Measurements from ENCODE around the gene COQ7.

Gene COQ7

DNA sequence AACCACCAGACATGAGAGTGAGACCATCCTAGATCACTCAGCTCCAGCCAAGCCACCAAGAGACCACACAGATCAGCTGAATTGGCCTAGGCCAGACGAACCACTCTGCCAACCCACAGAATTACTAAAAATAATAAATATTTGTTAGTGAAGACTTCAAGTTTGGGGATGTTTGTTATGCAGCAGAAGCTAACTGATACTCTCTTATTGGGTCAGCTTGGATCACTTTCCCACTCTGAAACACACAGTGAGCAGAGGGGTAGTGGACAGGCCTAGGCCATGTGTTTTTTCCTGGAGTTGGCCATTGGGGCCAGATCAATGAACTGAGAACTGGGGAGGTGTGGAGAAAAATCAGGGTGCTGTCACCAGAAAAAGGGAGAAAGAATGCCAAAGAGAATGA lies 30.8 kb downstream of the COQ7 start:
- Histone ChIP-seq H4K20me1 (ENCODE audit: low read depth, low read length) (no peaks in the 10 kb centered on the region), H3K9ac (ENCODE audit: low read length) (no peak overlapping the region), H3K27me3 (ENCODE audit: low read length) (no peaks in the 10 kb centered on the region), H3F3A (ENCODE audit: insufficient read depth) (no peaks in the 10 kb centered on the region), H2AFZ (ENCODE audit: low read depth, low read length, severe bottlenecking) (no peak overlapping the region), H3K9me3 (ENCODE audit: insufficient read depth, low read length) (no peaks in the 10 kb centered on the region), H3K4me2 (ENCODE audit: low read depth, low read length, poor library complexity, severe bottlenecking) (no peak overlapping the region), H3K79me2 (ENCODE audit: insufficient read depth, low read length) (no peaks in the 10 kb centered on the region), H3K27ac (ENCODE audit: low read depth, low read length) (no peak overlapping the region), H3K36me3 (ENCODE audit: low read length) (no peaks in the 10 kb centered on the region), H3K9me2 (replicated peaks; ENCODE audit: insufficient read depth, low read length) (no peaks in the 10 kb centered on the region), H3K4me3 (ENCODE audit: insufficient read depth, low read length, poor library complexity, severe bottlenecking) (no peak overlapping the region)
- TF ChIP-seq EZH2phosphoT487 (conservative IDR thresholded peaks at IDR 0.05; ENCODE audit: low read length) = no peak
- TF ChIP-seq, protein P1, sequence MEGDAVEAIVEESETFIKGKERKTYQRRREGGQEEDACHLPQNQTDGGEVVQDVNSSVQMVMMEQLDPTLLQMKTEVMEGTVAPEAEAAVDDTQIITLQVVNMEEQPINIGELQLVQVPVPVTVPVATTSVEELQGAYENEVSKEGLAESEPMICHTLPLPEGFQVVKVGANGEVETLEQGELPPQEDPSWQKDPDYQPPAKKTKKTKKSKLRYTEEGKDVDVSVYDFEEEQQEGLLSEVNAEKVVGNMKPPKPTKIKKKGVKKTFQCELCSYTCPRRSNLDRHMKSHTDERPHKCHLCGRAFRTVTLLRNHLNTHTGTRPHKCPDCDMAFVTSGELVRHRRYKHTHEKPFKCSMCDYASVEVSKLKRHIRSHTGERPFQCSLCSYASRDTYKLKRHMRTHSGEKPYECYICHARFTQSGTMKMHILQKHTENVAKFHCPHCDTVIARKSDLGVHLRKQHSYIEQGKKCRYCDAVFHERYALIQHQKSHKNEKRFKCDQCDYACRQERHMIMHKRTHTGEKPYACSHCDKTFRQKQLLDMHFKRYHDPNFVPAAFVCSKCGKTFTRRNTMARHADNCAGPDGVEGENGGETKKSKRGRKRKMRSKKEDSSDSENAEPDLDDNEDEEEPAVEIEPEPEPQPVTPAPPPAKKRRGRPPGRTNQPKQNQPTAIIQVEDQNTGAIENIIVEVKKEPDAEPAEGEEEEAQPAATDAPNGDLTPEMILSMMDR (IDR thresholded peaks at IDR 0.05; ENCODE audit: insufficient read depth, low read length, poor library complexity, severe bottlenecking) = no peak

DNA sequence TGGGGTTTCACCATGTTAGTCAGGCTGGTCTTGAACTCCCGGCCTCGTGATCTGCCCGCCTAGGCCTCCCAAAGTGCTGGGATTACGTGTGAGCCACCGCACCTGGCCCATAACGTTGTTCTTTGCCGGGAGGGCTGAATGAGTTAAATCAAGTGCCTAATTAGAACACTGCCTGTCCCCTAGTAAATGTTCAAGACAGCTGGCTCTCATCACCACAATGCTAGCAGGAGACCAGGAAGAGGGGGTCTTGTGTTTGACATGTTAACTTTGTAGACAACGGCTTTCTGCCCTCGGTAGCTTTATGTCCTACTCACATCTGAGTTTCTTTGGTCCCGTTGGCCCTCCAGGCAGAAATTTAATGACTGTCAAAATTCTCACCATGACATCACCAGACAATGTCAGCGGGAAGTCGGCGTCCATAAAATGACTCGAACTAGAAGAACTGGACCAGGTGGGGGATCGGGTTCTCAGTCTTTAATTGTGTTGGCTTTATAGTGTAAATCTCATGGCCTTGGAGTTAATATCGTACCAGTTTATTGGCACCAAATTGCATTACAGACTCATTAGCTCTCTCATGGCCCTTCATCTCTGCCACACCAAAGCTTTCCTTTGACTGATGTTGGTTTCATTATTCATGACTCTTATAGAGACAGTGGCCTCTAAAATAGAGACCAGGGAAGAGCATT lies 34.9 kb downstream of the COQ7 start:
- Histone ChIP-seq H2AFZ (ENCODE audit: low read depth, low read length, severe bottlenecking) (no peak overlapping the region), H3K4me3 (ENCODE audit: insufficient read depth, low read length, poor library complexity, severe bottlenecking) (no peak overlapping the region), H3K4me2 (ENCODE audit: low read depth, low read length, poor library complexity, severe bottlenecking) (no peak overlapping the region), H4K20me1 (ENCODE audit: low read depth, low read length) (no peaks in the 10 kb centered on the region), H3K9me2 (replicated peaks; ENCODE audit: insufficient read depth, low read length) (no peaks in the 10 kb centered on the region), H3K79me2 (ENCODE audit: insufficient read depth, low read length) (no peaks in the 10 kb centered on the region), H3K9ac (ENCODE audit: low read length) (no peak overlapping the region), H3K9me3 (ENCODE audit: insufficient read depth, low read length) (no peaks in the 10 kb centered on the region), H3K36me3 (ENCODE audit: low read length) (no peaks in the 10 kb centered on the region), H3K27me3 (ENCODE audit: low read length) (no peaks in the 10 kb centered on the region), H3K27ac (ENCODE audit: low read depth, low read length) (no peak overlapping the region), H3F3A (ENCODE audit: insufficient read depth) (no peaks in the 10 kb centered on the region)
- TF ChIP-seq, protein P1 (IDR thresholded peaks at IDR 0.05; ENCODE audit: insufficient read depth, low read length, poor library complexity, severe bottlenecking) = no peak
- TF ChIP-seq EZH2phosphoT487 (conservative IDR thresholded peaks at IDR 0.05; ENCODE audit: low read length) = no peak

DNA sequence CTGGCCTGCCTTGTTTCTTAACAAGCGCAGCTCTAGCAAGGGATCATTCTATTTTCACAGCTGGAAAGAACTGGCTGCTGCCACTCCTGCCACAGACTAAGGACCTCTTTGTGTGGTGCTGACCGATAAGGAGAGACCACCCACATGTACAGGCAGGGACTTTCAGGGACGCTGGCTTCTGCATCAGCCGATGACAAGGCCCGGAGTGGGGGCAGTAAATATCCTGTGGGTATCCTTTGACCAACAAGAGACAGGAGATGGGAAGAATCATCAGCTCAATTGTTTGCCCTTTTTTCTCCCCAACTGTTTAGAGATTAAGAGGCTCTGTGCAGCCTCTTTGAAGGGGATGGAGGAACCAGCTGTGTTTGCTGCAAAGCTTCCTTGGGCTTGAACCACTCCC lies 37.2 kb downstream of the COQ7 start:
- Histone ChIP-seq H3K27me3 (ENCODE audit: low read length) (no peaks in the 10 kb centered on the region), H3K27ac (ENCODE audit: low read depth, low read length) (no peak overlapping the region), H3K36me3 (ENCODE audit: low read length) (no peaks in the 10 kb centered on the region), H4K20me1 (ENCODE audit: low read depth, low read length) (no peaks in the 10 kb centered on the region), H3K79me2 (ENCODE audit: insufficient read depth, low read length) (no peaks in the 10 kb centered on the region), H3F3A (ENCODE audit: insufficient read depth) (no peaks in the 10 kb centered on the region), H3K9ac (ENCODE audit: low read length) (no peak overlapping the region), H3K9me3 (ENCODE audit: insufficient read depth, low read length) (no peaks in the 10 kb centered on the region), H3K9me2 (replicated peaks; ENCODE audit: insufficient read depth, low read length) (no peaks in the 10 kb centered on the region), H3K4me3 (ENCODE audit: insufficient read depth, low read length, poor library complexity, severe bottlenecking) (no peak overlapping the region), H3K4me2 (ENCODE audit: low read depth, low read length, poor library complexity, severe bottlenecking) (no peak overlapping the region), H2AFZ (ENCODE audit: low read depth, low read length, severe bottlenecking) (no peak overlapping the region)
- no peak for TF ChIP-seq EZH2phosphoT487 (conservative IDR thresholded peaks at IDR 0.05; ENCODE audit: low read length)
- TF ChIP-seq, protein P1 (IDR thresholded peaks at IDR 0.05; ENCODE audit: insufficient read depth, low read length, poor library complexity, severe bottlenecking) = no peak
